Lung (tissue), 12 donors: Measurements from ENCODE around the gene KLHDC4. TPM values are rescaled to one million over a fixed set of nuclear protein-coding genes. Genes with fewer than 3 reads are reported as not detected.
"Not testable (repeated sequence)": the region's sequence is repeated elsewhere in the genome, so short reads cannot be mapped to it uniquely, and the experiment has no call there.

Experiments
- ATAC-seq: fragments of 200-7000 bp; cut with Tn5 transposase; one replicate; pipeline ENCODE4 v1.9.1; 2020; ENCODE audit warnings: moderate number of reproducible peaks; ENCODE audit not compliant: insufficient read depth, low FRiP score
- DNase-seq, 3 donors: peaks; one replicate each; pipeline ENCODE4 v3.0.0-alpha.2; 2013 to 2017
- H3K27ac ChIP-seq, 2 donors: one replicate each; pipeline ENCODE4 v1.5.1; 2013; ENCODE audit warnings: mild to moderate bottlenecking in 2 of 2, moderate library complexity in 2 of 2, control low read depth in 1 of 2, inconsistent platforms in 1 of 2, low read depth in 1 of 2, low read length in 1 of 2
- H3K27me3 ChIP-seq, 3 donors: one replicate each; pipeline ENCODE4 v1.5.1; 2013; ENCODE audit warnings: low read length in 2 of 3; ENCODE audit not compliant: control insufficient read depth in 3 of 3, insufficient read depth in 3 of 3
- H3K36me3 ChIP-seq, 4 donors: one replicate each; pipeline ENCODE4 v1.5.1; 2013; ENCODE audit warnings: low read length in 4 of 4, mild to moderate bottlenecking in 1 of 4, moderate library complexity in 1 of 4; ENCODE audit not compliant: control insufficient read depth in 4 of 4, insufficient read depth in 4 of 4
- H3K4me1 ChIP-seq, 5 donors: one replicate each; pipeline ENCODE4 v1.5.1; 2013; ENCODE audit warnings: low read length in 5 of 5, mild to moderate bottlenecking in 2 of 5, moderate library complexity in 1 of 5; ENCODE audit not compliant: control insufficient read depth in 5 of 5, insufficient read depth in 5 of 5
- H3K4me3 ChIP-seq: one replicate; pipeline ENCODE4 v1.5.1; 2013; ENCODE audit warnings: mild to moderate bottlenecking, control low read depth, moderate library complexity
- H3K9ac ChIP-seq, 2 donors: one replicate each; pipeline ENCODE4 v1.5.1; 2013; ENCODE audit warnings: low read length in 2 of 2, control low read depth in 1 of 2; ENCODE audit not compliant: insufficient read depth in 1 of 2
- H3K9me3 ChIP-seq, 4 donors: one replicate each; pipeline ENCODE4 v1.5.1; 2013; ENCODE audit warnings: low read length in 3 of 4, mild to moderate bottlenecking in 1 of 4, moderate library complexity in 1 of 4; ENCODE audit not compliant: control insufficient read depth in 4 of 4, insufficient read depth in 3 of 4
- WGBS, 2 donors: extraction: QIAGEN DNeasy Blood & Tissue Kit; methylation state at CpG; one replicate each; pipeline ENCODE4 v1.1.7; 2013; 5-methylcytosine and 5-hydroxymethylcytosine counted together
- polyA plus RNA-seq, 2 donors: library from polyadenylated mRNA; stranded (reverse); fragments of 200-250 nt; gene quantifications; one replicate each; pipeline ENCODE4 v1.2.1, GENCODE V29; 2013
- total RNA-seq, 2 donors: library from RNA; depleted of rRNA in 1 of 2; stranded (reverse); fragments of >200 nt in 1 of 2; gene quantifications; one replicate each; pipeline ENCODE4 v1.2.1, GENCODE V29; 2014 to 2021
- TF ChIP-seq, protein P1 (sequence below): IDR thresholded peaks from 2 replicates; pipeline ENCODE4 v1.5.1; 2012; ENCODE audit warnings: mild to moderate bottlenecking; ENCODE audit errors: control extremely low read depth, extremely low read depth
- donor health status: control.
- donor health status: control.
- donor health status: Bipolar disorder and iron deficiency.
- donor health status: healthy.
- donor health status: DM: yes; HTN: yes; CAD: no.

The KLHDC4 gene
- total and polyA plus RNA-seq, 4 donors = 23.3 to 48.4 (median 38.4) TPM

DNA sequence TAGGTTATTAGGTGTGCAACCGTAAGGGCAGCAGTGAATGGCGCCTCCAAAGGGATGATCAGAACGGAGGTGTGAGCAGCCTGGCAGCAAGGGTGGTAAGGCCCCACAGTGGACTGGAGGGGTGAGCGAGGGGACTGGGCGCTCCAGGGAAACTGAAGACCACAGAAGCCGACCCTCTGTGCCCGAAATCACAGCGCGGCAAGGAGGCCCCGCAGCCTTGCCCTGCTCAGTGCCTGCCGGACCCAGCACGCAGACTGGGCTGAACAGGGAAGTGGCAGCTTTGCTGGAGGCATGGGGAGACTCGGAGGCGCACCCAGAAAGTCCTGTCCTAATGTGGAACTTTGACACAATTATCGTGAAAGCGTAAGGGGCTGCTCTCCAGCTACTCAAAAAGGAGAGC lies 38.4 kb downstream of the KLHDC4 start:
- Histone ChIP-seq H3K27ac (no peak overlapping the region), H3K9ac (no peak overlapping the region), H3K27me3 (no peaks in the 10 kb centered on the region), H3K4me3 (no peak overlapping the region), H3K36me3 (peaks cover 3 to 26% (median 8%) of the 10 kb centered on the region in 4 donors), H3K9me3 (no peaks in the 10 kb centered on the region), H3K4me1 (peaks cover 0 to 12% (median 5%) of the 10 kb centered on the region in 5 donors)
- WGBS, 2 donors = 94 to 95% methylated on average over 16 of the region's 16 CpGs
- DNase-seq = no peak
- TF ChIP-seq, protein P1, sequence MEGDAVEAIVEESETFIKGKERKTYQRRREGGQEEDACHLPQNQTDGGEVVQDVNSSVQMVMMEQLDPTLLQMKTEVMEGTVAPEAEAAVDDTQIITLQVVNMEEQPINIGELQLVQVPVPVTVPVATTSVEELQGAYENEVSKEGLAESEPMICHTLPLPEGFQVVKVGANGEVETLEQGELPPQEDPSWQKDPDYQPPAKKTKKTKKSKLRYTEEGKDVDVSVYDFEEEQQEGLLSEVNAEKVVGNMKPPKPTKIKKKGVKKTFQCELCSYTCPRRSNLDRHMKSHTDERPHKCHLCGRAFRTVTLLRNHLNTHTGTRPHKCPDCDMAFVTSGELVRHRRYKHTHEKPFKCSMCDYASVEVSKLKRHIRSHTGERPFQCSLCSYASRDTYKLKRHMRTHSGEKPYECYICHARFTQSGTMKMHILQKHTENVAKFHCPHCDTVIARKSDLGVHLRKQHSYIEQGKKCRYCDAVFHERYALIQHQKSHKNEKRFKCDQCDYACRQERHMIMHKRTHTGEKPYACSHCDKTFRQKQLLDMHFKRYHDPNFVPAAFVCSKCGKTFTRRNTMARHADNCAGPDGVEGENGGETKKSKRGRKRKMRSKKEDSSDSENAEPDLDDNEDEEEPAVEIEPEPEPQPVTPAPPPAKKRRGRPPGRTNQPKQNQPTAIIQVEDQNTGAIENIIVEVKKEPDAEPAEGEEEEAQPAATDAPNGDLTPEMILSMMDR = no peak
- ATAC-seq = no peak

DNA sequence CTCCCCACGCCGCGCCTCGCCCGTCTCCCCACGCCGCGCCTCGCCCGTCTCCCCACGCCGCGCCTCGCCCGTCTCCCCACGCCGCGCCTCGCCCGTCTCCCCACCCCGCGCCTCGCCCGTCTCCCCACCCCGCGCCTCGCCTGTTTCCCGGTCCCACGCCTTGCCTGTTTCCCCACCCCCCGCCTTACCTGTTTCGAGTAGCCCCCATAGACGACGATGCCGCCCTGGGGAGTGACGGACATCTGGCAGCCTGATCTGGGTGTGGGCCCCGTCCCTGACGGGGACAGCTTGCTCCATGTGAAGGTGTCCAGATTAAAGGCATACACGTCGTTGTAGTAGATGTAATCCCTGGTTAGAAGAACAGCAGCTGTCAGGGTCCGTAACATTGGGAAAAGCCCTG lies 39.2 kb downstream of the KLHDC4 start:
- not testable (repeated sequence) for H3K27ac ChIP-seq, H3K9ac ChIP-seq, H3K4me3 ChIP-seq, H3K27me3 ChIP-seq, H3K9me3 ChIP-seq, ATAC-seq, DNase-seq
- 97% methylated on average over 27 to 32 of the region's 40 CpGs for WGBS, 2 donors
- Histone ChIP-seq H3K36me3 (peaks cover 3 to 30% (median 7%) of the 10 kb centered on the region in 4 donors), H3K4me1 (peaks cover 0 to 12% (median 5%) of the 10 kb centered on the region in 5 donors)

DNA sequence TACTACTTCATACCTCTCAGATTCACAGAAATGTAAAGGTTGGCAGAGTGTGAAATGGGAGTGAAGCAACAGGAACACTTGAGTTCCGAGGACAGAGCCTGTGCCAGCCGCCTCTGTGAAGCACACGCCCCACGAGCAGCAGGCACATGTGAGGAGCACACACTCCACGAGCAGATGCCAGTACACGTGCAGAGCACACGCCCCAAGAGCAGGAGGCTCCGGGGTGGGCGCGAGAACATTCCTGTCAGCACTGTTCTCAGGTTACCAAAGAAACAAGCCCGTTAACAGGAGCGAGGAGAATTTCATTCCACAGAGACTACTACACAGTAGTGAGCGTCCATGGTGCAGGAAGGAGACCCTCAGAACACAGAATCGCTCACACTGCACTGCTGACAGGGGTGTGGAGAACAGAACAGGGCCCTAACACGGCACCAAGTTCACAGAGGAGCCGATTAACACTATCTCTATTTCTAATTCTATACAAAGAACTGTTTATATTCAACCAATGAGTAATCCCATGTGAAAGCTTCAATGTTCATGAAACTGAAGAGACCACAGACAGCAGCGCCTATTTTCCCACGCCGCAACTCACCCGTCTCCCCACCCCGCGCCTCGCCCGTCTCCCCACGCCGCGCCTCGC lies 40.1 kb downstream of the KLHDC4 start:
- peak in 1 of 3 donors; percentile 21 for DNase-seq
- Histone ChIP-seq H3K36me3 (peaks cover 3 to 30% (median 6%) of the 10 kb centered on the region in 4 donors), H3K4me1 (peaks cover 0 to 12% (median 5%) of the 10 kb centered on the region in 5 donors), H3K27me3 (no peaks in the 10 kb centered on the region), H3K4me3 (no peak overlapping the region), H3K9ac (no peak overlapping the region), H3K9me3 (no peaks in the 10 kb centered on the region), H3K27ac (no peak overlapping the region)
- TF ChIP-seq, protein P1 = no peak
- no peak for ATAC-seq
- WGBS, 2 donors = 80 to 87% methylated on average over 27 of the region's 28 CpGs

DNA sequence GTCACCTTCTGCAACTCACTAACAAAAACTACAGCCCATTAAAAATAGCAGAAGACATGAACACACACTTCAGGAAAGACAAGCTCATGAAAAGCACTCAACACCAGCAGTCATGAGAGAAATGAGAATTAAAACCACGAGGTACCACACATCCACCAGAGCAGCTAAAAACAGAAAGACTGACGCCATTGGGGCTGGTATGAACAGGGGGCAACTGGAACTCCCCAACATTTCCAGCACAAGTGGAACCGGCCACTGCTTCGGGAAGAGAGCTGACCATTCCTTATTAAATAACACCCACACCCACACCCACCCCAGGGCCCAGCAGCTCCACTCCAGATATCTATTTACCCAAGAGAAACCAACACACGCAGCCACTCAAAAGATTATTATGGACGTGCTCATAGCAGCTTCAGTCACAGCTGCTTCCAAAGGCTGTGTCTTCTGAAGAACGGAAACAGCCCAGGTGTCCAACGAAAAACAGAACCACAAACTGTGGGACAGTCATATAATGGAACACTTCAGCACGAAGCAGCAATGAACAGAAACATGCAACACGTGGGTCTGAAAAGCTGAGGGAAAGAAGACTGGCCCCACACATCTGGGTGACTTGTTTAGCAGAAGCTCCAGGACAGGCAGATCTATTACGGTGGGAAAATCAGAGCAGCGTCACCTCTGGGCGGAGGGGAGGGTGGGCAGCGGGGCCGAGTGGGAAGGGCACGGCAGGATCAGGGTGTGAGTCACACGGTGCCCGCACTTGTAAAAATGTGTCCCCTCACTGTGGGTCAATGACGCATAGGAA lies 41.1 kb downstream of the KLHDC4 start:
- Histone ChIP-seq H3K36me3 (peaks cover 0 to 37% (median 4%) of the 10 kb centered on the region in 4 donors), H3K27me3 (no peaks in the 10 kb centered on the region), H3K9ac (no peak overlapping the region), H3K9me3 (no peaks in the 10 kb centered on the region), H3K4me1 (peaks cover 0 to 12% (median 5%) of the 10 kb centered on the region in 5 donors), H3K27ac (no peak overlapping the region), H3K4me3 (no peak overlapping the region)
- DNase-seq (no peak), ATAC-seq (no peak)
- TF ChIP-seq, protein P1 = no peak
- WGBS, 2 donors = 83 to 89% methylated on average over 19 of the region's 19 CpGs
